ENCODE results near the gene TGM6.

Gene TGM6

GRCh38 chr20:2459981-2460751 is 79.5 kb downstream of the TGM6 start:
- no peak for DNase-seq

GRCh38 chr20:2460752-2461424 is 80.2 kb downstream of the TGM6 start:
- DNase-seq, result no peak

GRCh38 chr20:2462484-2462883 is 81.8 kb downstream of the TGM6 start:
- DNase-seq, result no peak

GRCh38 chr20:2463616-2464365 is 83.1 kb downstream of the TGM6 start:
- no peak for DNase-seq

GRCh38 chr20:2465100-2465499 is 84.4 kb downstream of the TGM6 start:
- DNase-seq, result no peak

GRCh38 chr20:2467412-2467811 is 86.7 kb downstream of the TGM6 start:
- no peak for DNase-seq

GRCh38 chr20:2468581-2469407 is 88.1 kb downstream of the TGM6 start:
- no peak for DNase-seq

GRCh38 chr20:2469991-2470422 is 89.3 kb downstream of the TGM6 start:
- peak; percentile 27 for DNase-seq

GRCh38 chr20:2470423-2471193 is 89.9 kb downstream of the TGM6 start, which contains the start of gene SNRPB:
SNRPB (minus strand) TSS chr20:2470789; CDS start chr20:2470690, 99 bp downstream.
- peak; percentile 85 for DNase-seq

GRCh38 chr20:2473516-2473915 is 92.8 kb downstream of the TGM6 start:
- no peak for DNase-seq

- DNase-seq, result no peak
Observed at GRCh38 chr20:2475850-2476741, 95.4 kb downstream of the TGM6 start.

- DNase-seq, result no peak
Observed at GRCh38 chr20:2476742-2477615, 96.3 kb downstream of the TGM6 start.

- DNase-seq, result no peak
Observed at GRCh38 chr20:2480381-2480780, 99.7 kb downstream of the TGM6 start.
